ENCODE measurements around the gene ADNP.

The ADNP gene

DNA sequence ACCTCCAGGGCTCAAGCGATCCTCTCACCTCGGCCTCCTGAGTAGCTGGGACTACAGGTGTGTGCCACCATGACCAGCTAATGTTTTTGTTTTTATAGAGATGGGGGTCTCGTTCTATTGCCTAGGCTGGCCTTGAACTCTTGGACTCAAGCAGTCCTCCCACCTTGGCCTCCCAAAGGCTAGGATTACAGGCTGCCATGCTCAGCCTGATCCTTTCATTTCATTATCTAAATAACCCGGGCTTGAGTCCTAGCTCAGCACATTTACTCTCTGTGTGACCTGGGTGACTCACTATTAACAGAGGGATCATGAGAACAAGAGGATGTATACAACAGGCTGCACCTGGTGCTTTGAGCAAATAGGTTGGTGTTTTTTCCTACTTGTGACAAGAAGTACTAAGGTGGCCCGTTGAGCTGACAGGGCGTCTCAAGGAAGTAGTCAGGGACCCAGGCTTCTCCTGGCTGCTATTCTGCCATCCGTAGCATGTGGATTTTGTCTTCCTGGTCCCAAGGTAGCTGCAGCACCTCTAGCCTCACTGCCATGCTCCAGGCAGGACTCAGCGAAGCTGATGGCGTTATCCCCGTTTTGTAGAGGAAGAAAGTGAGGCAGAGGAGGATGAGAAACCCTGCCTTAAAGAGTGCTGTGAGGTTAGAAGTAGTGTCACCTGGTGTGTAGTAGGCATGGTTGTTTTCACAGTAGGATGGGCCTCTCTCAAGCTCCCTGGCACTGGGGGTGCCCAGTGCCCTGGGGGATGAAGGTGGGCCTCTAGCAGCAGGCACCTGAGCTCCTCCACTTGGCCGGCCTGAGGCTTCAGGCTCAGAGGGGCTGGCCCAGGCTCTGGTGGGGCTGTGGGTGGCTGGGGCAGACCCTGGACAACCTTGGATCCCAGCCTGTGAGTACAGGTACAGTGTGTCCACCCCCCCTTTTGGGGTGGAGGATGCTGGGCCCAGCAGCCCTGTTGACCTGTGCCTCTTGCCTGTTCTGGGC, 62.4 kb downstream of the ADNP start:
- DNase-seq = no peak

DNA sequence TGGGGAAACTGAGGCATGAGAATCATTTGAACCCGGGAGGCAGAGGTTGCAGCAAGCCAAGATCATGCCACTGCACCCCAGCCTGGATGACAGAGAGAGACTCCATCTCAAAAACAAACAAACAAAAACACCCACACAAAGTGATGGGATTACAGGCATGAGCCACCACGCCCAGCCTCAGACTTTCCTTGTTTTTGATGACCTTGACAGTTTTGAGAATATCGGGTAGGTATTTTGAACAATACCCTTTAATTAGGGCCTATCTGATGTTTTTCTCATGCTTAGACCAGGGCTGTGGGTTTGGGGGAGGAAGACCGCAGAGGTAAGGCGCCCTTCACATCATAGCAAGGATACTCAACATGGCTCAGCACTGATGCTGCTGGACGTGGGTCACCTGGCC, 63.4 kb downstream of the ADNP start:
- no peak for DNase-seq

DNA sequence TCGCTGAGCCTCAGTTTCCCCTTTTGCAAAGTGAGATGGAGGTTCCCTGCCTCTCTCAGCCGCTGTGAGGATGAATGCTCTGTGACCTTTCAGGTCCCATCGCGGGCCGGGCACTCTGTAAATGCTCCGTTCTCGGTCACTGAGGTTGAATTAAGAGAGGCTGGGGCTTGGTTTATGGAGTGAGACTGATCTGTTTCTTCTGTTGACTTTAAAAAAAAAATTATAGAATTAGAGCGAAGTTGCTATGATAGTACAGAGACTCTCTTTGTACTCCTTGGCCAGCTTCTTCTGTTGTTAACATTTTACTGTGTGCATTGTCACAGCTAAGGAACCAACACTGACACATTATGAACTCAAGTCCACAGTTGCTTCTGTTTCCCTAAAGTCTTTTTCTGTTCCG, 64.4 kb downstream of the ADNP start:
- no peak for DNase-seq

DNA sequence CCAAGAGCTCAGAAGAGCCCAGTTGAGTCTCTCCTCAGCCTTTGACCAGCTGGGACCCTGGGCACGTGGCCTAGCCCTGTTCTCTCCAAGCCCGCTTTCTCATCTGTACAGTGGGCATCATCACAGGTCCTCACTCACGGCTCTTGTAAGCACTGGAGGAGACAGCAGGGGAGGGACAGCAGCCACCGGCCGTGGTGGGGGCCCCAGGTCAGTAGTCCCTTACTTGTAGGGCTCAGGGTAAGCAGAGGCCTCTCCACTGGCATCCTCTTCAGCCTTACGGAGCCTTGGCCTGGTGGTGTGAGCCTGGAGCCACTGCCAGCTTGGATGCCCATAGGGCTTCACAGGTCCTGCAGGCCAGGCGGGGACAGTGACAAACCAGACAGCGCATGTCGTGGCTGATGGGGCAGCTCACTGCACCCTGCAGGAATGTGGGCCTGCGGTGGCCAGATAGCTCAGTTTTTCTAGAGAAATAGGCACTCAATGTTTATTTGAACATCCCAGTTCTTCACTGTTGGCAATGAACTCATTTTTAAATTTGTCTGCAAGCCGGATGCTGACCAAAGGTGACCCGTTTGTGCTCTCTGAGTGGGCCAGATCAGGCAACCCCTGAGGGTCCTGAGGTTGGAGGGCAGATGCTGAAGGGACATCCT, 65.1 kb downstream of the ADNP start:
- DNase-seq = no peak

DNA sequence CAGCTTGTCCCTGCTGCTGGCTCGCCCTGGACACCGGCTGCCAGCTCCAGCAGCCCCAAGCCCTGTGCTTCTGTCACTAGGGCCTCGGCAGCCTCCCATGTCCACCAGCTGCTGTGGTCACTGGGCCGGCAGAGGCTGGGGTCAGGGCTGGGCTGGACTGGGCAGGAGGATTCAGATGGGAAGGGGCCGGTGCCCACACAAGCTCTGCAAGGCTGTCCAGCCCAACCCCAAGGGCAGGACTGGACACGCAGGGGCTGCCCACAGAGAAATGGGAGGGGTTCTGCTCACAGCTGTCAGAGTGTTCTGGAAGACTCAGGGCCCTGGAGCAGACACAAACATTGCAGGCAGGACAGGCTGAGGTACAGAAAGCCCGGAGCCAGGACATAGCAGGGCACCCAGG, 65.6 kb downstream of the ADNP start:
- DNase-seq = no peak

DNA sequence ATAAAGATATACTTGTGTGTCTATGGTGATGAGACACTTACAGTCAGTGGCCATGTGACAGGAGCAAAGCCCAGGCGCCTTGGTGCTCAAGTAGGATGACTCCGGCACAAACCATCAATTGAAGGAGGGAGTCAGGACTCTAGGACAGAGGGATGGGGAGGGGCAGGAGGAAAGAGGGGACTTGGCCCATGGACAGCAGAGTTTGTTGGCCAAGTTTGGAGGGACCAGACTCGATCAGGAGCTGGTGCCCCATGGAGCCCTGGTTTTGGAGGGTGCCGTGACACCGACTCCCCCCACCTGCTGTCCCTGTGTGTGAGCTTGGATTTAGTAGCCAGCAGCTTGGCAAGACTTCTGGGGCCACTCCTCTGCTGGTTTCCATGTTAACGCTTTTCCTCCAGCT, 66.1 kb downstream of the ADNP start:
- DNase-seq = no peak

DNA sequence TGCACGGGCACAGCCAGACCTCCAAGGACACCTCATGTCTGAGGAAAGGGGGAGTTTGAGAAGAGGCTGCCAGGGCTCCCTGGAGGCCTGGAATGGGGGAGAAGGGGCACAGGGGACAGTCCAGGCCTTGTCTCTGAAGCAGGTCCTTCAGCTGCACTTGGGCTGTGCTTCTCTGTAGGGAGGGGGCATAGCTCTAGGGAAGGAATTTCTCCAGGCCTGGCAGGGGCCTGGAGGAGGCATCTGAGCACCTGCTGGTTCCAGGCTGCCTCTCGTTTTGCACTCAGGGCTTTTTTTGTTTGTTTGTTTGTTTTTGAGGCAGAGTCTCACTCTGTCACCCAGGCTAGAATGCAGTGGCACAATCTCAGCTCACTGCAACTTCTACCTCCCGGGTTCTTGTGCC, 68.7 kb downstream of the ADNP start:
- DNase-seq = no peak

DNA sequence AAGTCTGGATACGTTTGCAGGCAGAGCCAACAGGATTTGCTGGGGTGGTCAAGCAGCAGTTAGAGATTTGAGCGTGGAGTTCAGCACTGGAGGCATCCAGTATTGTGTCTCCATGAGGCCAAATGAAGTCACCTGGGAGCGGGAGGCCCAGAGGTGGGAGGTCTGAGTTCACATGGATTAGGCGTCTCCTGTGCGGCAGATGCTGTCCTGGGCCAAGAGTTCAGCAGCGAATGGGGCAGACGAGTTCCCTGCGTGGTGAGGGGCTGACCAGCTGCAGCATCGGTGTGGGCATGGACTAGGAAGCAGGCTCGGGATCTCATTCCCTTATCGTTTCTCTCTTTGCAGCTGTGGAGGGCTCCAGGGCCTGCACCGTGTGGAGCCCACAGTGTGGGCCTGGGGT, 70.2 kb downstream of the ADNP start:
- no peak for DNase-seq

DNA sequence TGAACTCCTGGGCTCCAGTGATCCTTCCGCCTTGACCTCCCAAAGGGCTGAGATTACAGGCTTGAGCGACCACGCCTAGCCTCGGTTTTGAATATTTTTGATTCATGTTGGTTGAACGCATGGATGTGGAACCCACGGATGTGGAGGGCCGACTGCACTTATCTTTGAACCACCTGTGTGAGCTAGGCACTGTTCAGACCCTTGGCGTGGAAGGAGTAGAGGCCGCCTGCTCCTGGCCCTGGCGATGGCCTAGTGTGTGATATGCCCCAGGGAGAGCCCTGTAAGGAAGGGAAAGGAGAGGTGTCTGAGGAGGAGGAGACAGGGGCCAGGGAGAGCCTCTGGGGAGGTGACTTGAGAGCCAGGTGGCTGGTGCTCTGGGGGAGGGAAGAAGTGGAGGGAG, 72.1 kb downstream of the ADNP start:
- DNase-seq = no peak

DNA sequence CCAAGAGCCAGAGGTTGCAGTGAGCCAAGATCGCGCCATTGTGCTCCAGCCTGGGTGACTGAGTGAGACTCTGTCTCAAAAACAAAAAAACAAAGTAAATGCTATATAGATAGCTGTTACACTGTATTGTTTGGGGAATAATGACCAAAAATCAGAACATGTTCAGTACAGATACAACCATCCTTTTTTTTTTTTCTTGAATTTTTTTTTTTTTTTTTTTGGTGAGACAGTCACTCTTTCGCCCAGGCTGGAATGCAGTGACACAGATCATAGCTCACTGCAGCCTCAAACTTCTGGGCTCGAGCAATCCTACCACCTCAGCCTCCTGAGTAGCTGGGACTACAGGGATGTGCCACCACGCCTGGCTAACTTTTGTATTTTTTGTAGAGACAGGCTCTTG, 72.7 kb downstream of the ADNP start:
- DNase-seq = no peak

DNA sequence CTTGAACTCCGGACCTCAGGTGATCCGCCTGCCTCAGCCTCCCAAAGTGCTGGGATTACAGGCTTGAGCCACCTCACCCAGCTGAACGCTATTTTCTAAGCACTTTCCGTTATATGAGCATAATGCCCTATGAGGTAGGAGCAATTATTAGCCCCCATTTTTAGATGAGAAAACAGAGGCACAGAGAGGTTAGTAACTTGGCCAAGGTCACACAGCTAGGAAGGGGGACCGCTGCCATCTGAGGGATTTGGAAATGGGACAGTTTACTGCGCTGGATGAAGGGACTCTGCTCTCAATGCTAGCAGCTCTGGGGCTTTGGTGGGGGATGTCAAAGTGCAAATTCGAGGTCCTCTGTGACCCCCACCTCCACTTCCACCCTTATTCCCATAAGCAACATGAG, 73.9 kb downstream of the ADNP start:
- DNase-seq = no peak

DNA sequence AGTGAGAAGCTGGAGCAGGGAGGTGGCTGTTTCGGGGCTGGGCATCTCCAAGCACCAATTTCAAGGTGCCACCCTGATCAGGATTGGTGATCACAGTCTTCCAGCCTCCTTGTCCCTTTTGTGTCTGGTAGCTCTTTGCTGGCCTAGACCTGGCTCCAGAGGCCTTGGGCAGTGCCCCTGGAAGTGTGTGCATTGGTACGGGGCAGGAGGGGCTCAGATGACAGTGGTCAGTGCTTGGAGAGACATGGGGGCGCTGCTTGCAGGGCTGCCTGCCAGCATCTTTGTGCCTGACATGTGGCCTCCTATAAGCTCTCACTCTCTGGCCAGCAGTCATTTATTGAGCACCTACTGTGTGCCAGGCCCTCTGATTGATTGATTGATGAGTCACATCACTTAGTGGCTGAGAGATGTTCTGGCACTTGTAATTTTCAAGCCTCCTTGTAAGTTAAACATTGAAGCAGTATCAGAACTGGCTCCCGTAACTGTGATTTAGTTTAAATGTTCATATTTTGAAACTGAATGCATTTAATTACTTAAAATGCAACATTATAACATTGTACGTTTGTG, 74.7 kb downstream of the ADNP start:
- no peak for DNase-seq

DNA sequence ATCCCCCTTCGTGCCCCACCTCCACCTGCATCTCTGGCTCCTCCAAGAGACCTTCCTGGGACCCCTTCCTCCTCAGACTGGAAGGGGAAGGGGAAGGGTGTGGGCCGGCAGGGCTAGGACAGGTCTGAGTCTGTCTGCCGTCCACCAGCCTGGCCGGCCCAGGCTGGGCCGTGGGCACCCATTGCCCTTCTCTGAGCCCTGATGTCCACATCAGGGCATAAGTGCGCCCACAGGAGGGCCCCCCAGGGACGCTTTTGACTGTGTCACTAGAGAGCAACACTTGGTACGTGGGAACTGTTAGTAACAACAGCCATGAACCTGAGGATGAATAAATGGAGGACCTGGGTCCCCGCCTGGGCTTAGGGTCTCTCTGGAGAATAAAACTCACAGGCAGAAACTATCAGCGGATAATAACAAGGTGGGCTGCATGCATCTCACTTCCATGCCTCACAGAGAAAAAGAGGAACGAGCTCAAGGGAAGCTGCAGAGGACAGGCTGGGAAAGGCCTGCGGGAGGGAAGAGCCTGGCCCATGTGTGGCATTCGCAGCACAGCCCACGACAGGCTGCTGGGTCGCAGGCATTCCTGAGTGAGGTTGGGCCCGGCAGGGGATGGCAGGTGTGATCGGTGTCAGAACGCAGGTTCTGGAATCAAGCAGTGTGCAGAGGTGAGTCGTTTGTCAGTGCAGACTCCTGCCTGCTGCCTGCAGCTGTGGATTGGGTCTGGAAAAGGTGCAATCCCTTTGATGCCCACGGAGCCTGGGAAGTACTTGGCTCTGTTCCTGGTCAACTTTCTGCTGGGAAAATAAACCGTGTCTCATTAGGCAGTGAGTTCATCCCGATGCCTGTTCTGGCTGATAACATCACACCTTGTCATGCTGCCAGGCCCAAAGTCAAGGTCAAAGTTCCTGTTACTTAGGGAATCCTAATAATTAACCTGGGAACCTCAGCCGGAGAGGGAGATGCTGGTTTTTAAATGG, 75.5 kb downstream of the ADNP start:
- DNase-seq = no peak

DNA sequence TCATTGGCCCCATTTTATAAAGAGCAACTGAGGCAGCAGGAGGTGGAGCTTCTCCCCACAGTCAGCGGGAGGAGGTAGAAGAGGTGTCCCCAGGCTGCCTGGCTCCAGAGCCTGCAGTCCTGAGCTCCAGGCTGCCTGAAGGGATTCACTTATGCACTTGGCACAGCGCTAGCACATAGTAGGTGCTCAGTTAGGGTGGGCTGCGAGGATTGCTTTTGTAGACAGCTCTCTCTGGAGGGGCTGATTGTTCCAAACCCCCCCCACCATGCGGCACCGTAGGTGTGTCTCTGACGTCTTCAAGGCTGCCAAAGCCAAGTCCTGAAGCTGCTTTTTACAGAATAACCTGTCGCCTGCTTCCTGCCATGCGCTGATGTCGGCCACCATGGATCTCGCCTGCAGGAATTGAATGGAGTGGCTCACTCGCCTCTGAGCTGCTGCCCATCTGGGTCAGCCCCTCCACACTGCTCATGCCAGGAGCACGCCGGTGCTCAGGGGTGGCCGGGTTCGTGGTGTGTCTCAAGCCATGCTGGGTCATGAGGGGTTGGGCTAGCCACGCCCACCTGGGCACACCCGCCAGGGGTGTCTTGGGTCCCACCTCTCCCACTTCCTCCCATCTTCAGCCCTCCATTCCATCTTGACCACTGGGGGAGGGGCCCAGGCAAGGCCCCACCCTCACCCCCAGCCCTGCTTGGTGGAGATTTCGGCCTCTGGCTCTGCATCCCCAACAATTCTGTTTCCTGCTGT, 76.6 kb downstream of the ADNP start:
- DNase-seq = no peak

DNA sequence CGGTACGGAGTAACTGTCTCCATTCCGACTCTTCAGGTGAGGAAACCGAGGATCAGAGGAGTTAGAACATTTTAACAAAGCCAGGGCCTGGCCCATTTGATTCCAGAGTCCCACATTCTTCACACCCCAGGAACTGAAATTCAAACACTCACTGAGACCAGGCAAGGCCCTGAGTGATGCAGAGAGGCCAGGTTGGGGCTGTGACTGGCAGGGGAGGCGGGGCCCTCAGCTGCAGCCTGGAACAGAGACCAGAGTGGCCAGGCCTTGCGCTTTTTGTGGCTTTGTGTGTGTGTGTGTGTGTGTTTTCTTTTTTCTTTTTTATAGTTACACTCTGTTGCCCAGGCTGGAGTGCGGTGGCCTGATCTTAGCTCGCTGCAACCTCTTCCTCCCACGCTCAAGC, 79.2 kb downstream of the ADNP start:
- DNase-seq = no peak

DNA sequence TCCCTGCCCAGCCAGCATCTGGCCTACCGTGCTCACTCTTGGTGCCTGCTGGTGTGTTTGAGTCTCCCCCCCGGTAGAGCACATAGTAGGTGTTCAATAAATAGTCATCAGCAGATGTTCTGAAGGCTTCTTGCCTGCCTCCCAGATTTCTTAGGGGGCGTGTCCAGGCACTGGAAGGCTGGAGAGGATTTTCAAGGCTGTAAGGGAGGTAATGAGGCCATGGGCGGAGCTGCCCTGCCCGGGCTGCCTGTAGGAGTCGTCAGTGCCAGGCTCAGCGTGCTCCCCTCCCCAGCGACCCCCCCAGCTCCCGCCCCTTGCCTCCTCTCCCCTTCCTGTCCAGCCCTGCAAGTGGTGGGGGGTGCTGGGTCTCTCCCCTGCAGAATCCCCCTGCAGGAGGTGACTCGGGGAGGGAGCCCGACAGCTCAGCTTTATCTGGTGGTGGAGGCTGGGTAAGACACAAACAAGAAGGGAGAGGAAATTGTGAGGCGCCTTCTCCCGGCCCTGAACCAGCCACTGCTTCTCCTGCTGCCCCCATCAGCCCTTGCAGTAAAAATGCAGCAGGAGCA, 80.4 kb downstream of the ADNP start:
- no peak for DNase-seq

DNA sequence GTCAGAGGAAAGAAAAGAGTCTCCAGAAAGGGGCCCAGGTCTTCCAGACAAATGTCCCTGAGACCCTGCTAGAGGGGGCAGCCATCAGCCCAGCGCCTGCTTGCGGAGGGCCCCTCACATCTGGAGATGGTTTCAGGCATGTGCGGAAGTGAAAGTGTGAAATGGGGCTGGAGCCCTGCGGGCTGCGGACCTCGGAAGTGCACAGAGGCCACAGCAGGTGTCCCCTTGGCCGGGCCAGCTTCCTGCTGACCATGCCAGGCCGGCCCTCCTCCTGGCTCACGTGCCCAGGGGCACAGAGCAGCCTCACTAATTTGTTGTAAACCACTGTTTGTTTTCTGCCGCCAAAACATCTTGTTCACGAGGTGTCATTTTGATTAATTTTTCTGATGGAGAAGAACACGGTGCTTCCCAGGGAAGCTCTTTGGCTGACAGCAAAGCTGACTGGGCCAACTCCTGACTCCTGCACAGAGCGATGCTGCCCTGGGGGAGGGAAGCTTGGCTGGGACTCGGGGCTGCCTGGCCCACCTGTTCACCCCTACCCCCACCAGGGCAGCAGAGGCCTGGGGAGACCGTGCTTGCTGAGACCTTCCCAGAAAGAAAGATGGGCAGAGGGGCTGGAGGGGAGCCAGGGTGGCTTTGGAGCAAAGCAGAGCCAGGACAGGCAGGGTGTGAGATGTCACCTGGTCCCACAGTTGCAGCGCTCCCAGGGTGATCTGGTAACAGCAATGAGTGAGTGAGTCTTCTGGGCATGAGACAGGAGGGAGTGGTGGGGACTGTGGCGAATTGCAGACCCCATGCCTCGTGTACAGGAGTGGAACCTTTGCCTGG, 82.2 kb downstream of the ADNP start:
- DNase-seq = no peak

DNA sequence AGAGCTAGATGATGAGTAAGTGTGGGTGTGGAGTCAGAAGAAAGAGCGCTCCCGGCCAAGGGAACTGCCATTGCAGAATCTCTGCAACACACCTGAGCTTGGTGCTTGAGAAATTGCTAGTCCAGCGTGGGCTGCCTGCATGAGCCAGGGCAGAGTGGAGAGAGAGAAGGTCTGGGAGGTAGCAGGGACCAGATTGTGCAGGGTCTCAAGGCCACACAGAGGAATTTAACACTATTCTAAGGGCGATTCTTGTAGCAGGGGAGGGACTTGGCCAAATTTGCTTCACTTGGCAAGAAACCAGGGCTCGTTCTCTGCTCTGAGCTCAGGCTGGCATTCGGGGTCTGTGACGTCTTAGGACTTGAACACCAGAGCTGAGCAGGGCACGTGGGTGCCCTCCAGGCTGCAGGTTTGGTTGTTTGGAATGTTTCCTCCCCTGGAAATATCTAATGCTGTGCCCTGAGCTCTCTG, 82.9 kb downstream of the ADNP start:
- DNase-seq = no peak

DNA sequence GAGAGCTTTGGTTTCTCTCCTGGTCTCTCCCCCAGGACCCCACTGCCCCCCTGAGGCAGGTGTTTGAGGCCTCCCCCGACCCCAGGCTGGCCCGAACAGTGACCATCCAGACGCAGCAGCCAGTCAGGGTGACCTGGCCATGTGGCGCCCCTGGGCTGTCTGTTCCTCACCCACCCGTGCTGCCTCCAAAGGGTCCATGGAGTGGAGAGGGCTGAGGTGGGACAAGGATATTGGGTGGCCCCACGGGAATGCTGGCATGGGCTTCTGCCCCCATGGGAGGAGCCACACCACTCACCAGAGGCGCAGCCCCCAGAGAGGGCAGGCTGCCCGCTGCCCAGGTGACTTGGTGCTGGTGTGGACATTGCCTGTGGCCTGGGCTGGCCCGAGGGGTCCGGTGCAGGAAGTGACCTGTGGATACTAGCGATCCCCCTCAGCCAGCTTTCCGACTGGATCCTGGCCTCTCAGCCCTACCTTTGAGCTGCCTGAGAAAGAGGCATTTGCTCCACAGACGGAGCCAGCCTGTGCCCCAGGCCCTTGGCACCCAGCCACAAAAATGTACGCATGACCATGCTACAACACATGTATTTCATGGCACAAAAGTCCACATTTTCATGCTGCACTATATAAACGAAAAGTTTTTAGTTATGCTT, 85.5 kb downstream of the ADNP start:
- no peak for DNase-seq

DNA sequence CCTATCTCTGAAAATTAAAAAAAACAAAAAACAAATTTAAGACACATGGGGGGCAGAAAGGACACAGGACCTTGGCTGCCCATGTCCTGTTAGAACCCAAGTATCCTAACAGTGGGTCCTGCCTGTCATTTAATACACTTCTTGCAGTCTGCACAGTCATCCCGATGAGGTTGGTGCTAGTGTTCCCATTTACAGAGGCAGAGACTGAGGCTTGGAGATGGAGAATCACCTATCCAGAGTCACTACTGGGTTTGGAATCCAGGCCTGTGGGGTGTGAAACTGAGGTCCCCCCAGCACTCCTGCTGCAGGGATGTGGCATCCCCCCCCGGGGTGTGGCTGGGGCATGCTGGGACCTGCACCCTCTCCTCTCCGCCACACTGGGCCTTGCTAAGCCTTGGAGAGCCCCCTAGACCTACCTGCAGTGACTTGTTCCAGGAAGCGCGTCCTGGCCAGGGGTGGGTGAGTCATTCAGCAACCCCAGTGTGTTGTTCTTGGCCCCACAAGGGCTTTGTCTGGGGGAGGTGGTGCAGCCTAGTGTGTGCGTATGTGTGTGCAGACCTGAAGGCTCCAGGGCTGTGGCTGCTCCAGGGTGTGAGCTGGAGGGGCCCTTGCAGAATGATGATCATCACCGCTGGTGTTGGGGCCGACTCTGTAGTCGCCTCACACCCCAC, 86.7 kb downstream of the ADNP start:
- peak; percentile 4 to 12 for DNase-seq

Measured in stimulated activated CD4-positive, alpha-beta T cell treated with anti-CD3 and anti-CD28 coated beads, Interleukin-4, amount 100 ng/mL, for 4 hours (primary cell).